HEK293T (cell line): ENCODE measurements around the gene NSG1.

Source experiments
- CTCF ChIA-PET: fragments of 350-600 bp; formaldehyde crosslinking; extraction: SDS; loops from one replicate; lab custom pipeline; 2021; ENCODE audit warnings: antibody characterized with exemption, inconsistent platforms; lab: Yijun Ruan, JAX
- POLR2A ChIA-PET: fragments of 350-600 bp; formaldehyde crosslinking; extraction: SDS; loops from one replicate; lab custom pipeline; 2020; ENCODE audit warnings: antibody characterized with exemption, inconsistent platforms; lab: Yijun Ruan, JAX
- DNase-seq: peaks from one replicate; pipeline ENCODE4 v3.0.0; 2012; ENCODE audit warnings: mixed read lengths; ENCODE audit errors: extremely low spot score
- ARNT ChIP-seq: fragments of 450-650 bp; IDR thresholded peaks from 2 replicates; pipeline ENCODE4 v1.6.1; 2017; ENCODE audit warnings: mild to moderate bottlenecking
- BHLHE40 ChIP-seq: fragments of 450-650 bp; IDR thresholded peaks from 2 replicates; pipeline ENCODE4 v1.6.1; 2016; ENCODE audit warnings: mild to moderate bottlenecking, moderate library complexity, borderline replicate concordance
- CTBP1 ChIP-seq: fragments of 450-650 bp; IDR thresholded peaks from 2 replicates; pipeline ENCODE4 v1.6.1; 2016; ENCODE audit warnings: borderline replicate concordance
- ELF4 ChIP-seq: fragments of 450-650 bp; IDR thresholded peaks from 2 replicates; pipeline ENCODE4 v1.6.1; 2017; ENCODE audit warnings: antibody characterized with exemption
- FOXA1 ChIP-seq: fragments of 450-650 bp; IDR thresholded peaks from 2 replicates; pipeline ENCODE4 v1.6.1; 2016; ENCODE audit warnings: mild to moderate bottlenecking
- FOXK2 ChIP-seq: fragments of 450-650 bp; IDR thresholded peaks from 2 replicates; pipeline ENCODE4 v1.6.1; 2016; ENCODE audit warnings: mild to moderate bottlenecking
- FOXM1 ChIP-seq: fragments of 450-650 bp; IDR thresholded peaks from 2 replicates; pipeline ENCODE4 v1.6.1; 2017; ENCODE audit warnings: mild to moderate bottlenecking, borderline replicate concordance
- HDGF ChIP-seq: fragments of 450-650 bp; IDR thresholded peaks from 2 replicates; pipeline ENCODE4 v1.6.1; 2017; ENCODE audit warnings: antibody characterized with exemption, borderline replicate concordance
- L3MBTL2 ChIP-seq: fragments of 450-650 bp; conservative IDR thresholded peaks from 2 replicates; pipeline ENCODE4 v1.6.1; 2016; ENCODE audit warnings: mild to moderate bottlenecking
- LEF1 ChIP-seq: fragments of 450-650 bp; IDR thresholded peaks from 2 replicates; pipeline ENCODE4 v1.6.1; 2017; ENCODE audit warnings: mild to moderate bottlenecking, borderline replicate concordance
- NFRKB ChIP-seq: fragments of 450-650 bp; IDR thresholded peaks from 2 replicates; pipeline ENCODE4 v1.6.1; 2016; ENCODE audit warnings: mild to moderate bottlenecking, moderate library complexity
- PKNOX1 ChIP-seq: fragments of 450-650 bp; IDR thresholded peaks from 2 replicates; pipeline ENCODE4 v1.6.1; 2016
- SP1 ChIP-seq: fragments of 450-650 bp; IDR thresholded peaks from 2 replicates; pipeline ENCODE4 v1.6.1; 2017
- SUZ12 ChIP-seq: fragments of 450-650 bp; IDR thresholded peaks from 2 replicates; pipeline ENCODE4 v1.6.1; 2016; ENCODE audit warnings: mild to moderate bottlenecking
- TARDBP ChIP-seq: fragments of 450-650 bp; IDR thresholded peaks from 2 replicates; pipeline ENCODE4 v1.6.1; 2016
- ZNF384 ChIP-seq: fragments of 450-650 bp; IDR thresholded peaks from 2 replicates; pipeline ENCODE4 v1.6.1; 2016

Gene NSG1

GRCh38 chr4:4356106-4357041 lies 30.5 kb upstream of the NSG1 start:
- CTCF ChIA-PET, result interaction anchor here (1.6 kb wide), 1 partner anchor 28 kb away, joined by 4 read pairs; no protein-coding TSS in a partner anchor
- no peak for DNase-seq
- POLR2A ChIA-PET, result no interaction called here
- no peak for TF ChIP-seq HDGF

- no peak for TF ChIP-seq BHLHE40
- no peak for TF ChIP-seq ELF4
- TF ChIP-seq TARDBP, result no peak
- TF ChIP-seq PKNOX1, result peak; percentile 77
- TF ChIP-seq ARNT, result no peak
- POLR2A ChIA-PET, result no interaction called here
- DNase-seq, result no peak
- CTCF ChIA-PET, result no interaction called here
Measured at GRCh38 chr4:4358093-4358854, 28.6 kb upstream of the NSG1 start.

- POLR2A ChIA-PET, result no interaction called here
- CTCF ChIA-PET, result no interaction called here
- no peak for DNase-seq
- TF ChIP-seq PKNOX1 (no peak), NFRKB (no peak), SP1 (no peak)
Measured at GRCh38 chr4:4361883-4362282, 25.0 kb upstream of the NSG1 start.

- ChIA-PET POLR2A (no interaction called here), CTCF (no interaction called here)
- TF ChIP-seq FOXA1, result no peak
- TF ChIP-seq TARDBP, result no peak
- no peak for TF ChIP-seq CTBP1
- TF ChIP-seq FOXK2, result no peak
- no peak for TF ChIP-seq FOXM1
- DNase-seq, result no peak
Measured at GRCh38 chr4:4362991-4363697, 23.8 kb upstream of the NSG1 start.

GRCh38 chr4:4364061-4364460 lies 22.8 kb upstream of the NSG1 start:
- ChIA-PET CTCF (no interaction called here), POLR2A (no interaction called here)
- DNase-seq, result no peak
- TF ChIP-seq ARNT (no peak), ELF4 (no peak), BHLHE40 (no peak), FOXK2 (no peak), LEF1 (no peak), FOXM1 (no peak), TARDBP (no peak), CTBP1 (no peak), ZNF384 (no peak), NFRKB (no peak), HDGF (no peak), PKNOX1 (no peak), SUZ12 (no peak), L3MBTL2 (no peak), SP1 (no peak), FOXA1 (no peak)

- CTCF ChIA-PET, result no interaction called here
- POLR2A ChIA-PET, result no interaction called here
- DNase-seq, result no peak
- TF ChIP-seq L3MBTL2 (no peak), FOXA1 (no peak), ARNT (no peak), FOXM1 (no peak), SUZ12 (no peak), CTBP1 (no peak), SP1 (no peak), TARDBP (no peak), BHLHE40 (no peak), PKNOX1 (no peak), FOXK2 (no peak), ZNF384 (no peak)
Measured at GRCh38 chr4:4364486-4365208, 22.3 kb upstream of the NSG1 start.
